ENCODE data around the gene MIR17HG.

DNA sequence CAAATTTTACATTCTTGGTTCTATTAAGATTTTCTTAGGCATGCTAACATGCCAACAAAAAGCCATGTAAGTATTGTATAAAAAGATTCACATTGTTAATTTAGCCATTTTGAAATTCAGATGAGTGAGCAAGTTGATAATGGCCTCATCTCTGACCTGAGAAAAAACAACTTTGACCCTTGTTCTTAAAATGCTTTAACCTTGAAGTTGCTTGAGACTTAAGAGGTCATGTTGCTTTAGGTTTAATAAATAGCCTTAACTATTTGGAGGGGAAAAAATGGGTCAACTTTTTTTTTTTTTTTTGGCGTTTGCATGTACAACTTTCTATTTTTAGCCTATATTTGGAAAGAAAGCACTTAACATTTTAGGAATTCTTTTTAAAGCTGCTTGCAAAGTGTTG, 6.0 kb downstream of the MIR17HG start:
- TF ChIP-seq, protein P1, sequence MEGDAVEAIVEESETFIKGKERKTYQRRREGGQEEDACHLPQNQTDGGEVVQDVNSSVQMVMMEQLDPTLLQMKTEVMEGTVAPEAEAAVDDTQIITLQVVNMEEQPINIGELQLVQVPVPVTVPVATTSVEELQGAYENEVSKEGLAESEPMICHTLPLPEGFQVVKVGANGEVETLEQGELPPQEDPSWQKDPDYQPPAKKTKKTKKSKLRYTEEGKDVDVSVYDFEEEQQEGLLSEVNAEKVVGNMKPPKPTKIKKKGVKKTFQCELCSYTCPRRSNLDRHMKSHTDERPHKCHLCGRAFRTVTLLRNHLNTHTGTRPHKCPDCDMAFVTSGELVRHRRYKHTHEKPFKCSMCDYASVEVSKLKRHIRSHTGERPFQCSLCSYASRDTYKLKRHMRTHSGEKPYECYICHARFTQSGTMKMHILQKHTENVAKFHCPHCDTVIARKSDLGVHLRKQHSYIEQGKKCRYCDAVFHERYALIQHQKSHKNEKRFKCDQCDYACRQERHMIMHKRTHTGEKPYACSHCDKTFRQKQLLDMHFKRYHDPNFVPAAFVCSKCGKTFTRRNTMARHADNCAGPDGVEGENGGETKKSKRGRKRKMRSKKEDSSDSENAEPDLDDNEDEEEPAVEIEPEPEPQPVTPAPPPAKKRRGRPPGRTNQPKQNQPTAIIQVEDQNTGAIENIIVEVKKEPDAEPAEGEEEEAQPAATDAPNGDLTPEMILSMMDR (IDR thresholded peaks at IDR 0.05 in 4 of 5, conservative IDR thresholded peaks at IDR 0.05 in 1 of 5), result no peak
- no peak for TF ChIP-seq POLR2A (IDR thresholded peaks at IDR 0.05)
